AG04450 (cell line): Measurements from ENCODE around the gene MGRN1. TPM values are rescaled to one million over a fixed set of nuclear protein-coding genes. Genes with fewer than 3 reads are reported as not detected.
A peak's percentile ranks its signal among the peaks of the same experiment; 100 is the strongest.

Experiments used
- CTCF ChIA-PET: fragments of 300-600, 350-600 bp; formaldehyde crosslinking; extraction: SDS; loops from one replicate; lab custom pipeline; 2022; ENCODE audit warnings: antibody characterized with exemption, inconsistent platforms; lab: Charles Lee
- POLR2A ChIA-PET: fragments of 350-600 bp; formaldehyde crosslinking; extraction: SDS; loops from one replicate; lab custom pipeline; 2021; ENCODE audit warnings: antibody characterized with exemption, inconsistent platforms; lab: Yijun Ruan, JAX
- DNase-seq: peaks from one replicate; pipeline ENCODE4 v3.0.0-alpha.2; 2011; ENCODE audit warnings: low read depth, low spot score
- H3K27ac ChIP-seq: one replicate; pipeline ENCODE4 v1.5.1; 2012; ENCODE audit warnings: low read depth, low read length, control low read depth
- H3K27me3 ChIP-seq: one replicate; pipeline ENCODE4 v1.6.0; 2012; ENCODE audit warnings: low read length; ENCODE audit not compliant: control insufficient read depth, insufficient read depth
- H3K4me3 ChIP-seq: 2 replicates; pipeline ENCODE4 v1.5.1; 2011; ENCODE audit warnings: mild to moderate bottlenecking, low read depth, low read length, control low read depth
- H3K9me3 ChIP-seq: 2 replicates; pipeline ENCODE4 v1.5.1; 2012; ENCODE audit warnings: low read length; ENCODE audit not compliant: control insufficient read depth, insufficient read depth
- polyA minus RNA-seq: library from RNA; depleted of rRNA, polyadenylated mRNA; stranded (reverse); fragments of >200 nt; gene quantifications from 2 replicates; pipeline ENCODE4 v1.2.3, GENCODE V29; 2011; rRNA and poly(A)+ RNA removed
- polyA plus RNA-seq: library from polyadenylated mRNA; depleted of rRNA; stranded (reverse); fragments of >200 nt; gene quantifications from 2 replicates; pipeline ENCODE4 v1.2.3, GENCODE V29; 2011; rRNA removed
- TF ChIP-seq, protein P1 (sequence below): IDR thresholded peaks from 2 replicates; pipeline ENCODE4 v1.5.1; 2011; ENCODE audit warnings: low read depth, low read length, control low read depth, inconsistent platforms

MGRN1 gene
- polyA plus RNA-seq (3.4 and 8.6 TPM in 2 replicates), polyA minus RNA-seq (11.3 and 18.2 TPM in 2 replicates)

DNA sequence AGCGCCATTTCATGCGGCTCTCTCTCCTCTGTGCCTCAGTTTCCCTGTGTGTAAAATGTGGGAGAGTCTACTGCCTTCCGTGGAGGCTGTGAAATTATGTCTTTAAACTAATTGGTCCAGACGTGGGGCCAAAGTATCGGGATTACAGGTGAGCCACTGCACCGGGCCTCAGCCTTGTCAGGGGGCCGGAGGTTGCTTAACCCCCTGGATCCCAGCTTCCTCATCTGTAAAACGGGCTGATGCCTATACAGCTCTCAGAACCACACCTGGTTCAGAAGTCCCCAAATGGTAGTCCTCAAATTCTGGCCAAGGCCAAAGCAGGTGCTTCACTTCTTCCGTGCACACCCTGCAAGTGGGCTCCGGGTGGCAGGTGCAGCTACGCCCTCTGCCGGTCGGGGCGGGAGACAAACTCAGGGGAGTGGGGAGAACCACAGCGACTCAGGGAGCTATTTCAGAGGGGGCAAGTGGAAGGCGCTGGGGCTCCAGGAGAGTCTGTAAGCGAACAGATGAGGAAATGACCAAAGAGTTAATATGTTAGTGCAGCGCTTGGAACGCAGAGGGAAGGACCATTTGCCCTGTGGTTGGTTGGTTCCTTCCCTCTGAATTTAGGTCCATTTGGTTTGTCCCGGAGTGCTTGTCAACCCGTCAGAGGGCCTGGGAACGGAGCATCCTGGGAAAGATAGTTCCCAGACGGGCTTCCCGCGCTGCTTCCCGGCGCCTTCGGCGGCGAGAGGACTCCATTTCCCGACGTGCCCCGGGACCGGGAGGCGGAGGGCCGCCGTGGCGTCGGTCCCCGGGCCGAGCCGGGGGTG, at the start of gene MGRN1:
Gene MGRN1 (plus strand): TSS at position 812 of the 812 bp plus-strand sequence. CDS start 135 bp downstream, outside the sequence.
- peak within 1 kb of the TSS; percentile 91 for H3K27ac ChIP-seq
- H3K9me3 ChIP-seq = no peaks in the 10 kb centered on the region
- TF ChIP-seq, protein P1, sequence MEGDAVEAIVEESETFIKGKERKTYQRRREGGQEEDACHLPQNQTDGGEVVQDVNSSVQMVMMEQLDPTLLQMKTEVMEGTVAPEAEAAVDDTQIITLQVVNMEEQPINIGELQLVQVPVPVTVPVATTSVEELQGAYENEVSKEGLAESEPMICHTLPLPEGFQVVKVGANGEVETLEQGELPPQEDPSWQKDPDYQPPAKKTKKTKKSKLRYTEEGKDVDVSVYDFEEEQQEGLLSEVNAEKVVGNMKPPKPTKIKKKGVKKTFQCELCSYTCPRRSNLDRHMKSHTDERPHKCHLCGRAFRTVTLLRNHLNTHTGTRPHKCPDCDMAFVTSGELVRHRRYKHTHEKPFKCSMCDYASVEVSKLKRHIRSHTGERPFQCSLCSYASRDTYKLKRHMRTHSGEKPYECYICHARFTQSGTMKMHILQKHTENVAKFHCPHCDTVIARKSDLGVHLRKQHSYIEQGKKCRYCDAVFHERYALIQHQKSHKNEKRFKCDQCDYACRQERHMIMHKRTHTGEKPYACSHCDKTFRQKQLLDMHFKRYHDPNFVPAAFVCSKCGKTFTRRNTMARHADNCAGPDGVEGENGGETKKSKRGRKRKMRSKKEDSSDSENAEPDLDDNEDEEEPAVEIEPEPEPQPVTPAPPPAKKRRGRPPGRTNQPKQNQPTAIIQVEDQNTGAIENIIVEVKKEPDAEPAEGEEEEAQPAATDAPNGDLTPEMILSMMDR = peak; percentile 96
- ChIA-PET CTCF (interaction anchor here (0.6 to 1.9 kb wide), 15 partner anchors 9 to 162 kb away, joined by 3 to 26 read pairs (median 3); no protein-coding TSS in a partner anchor), POLR2A (interaction anchor here (0.9 kb wide), 1 partner anchor 8 kb away, joined by 3 read pairs; no protein-coding TSS in a partner anchor)
- H3K4me3 ChIP-seq = peak within 1 kb of the TSS; percentile 62
- H3K27me3 ChIP-seq = no peaks in the 10 kb centered on the region
- DNase-seq = peak; percentile 96

GRCh38 chr16:4574919-4575705, 49.5 kb upstream of the MGRN1 start:
- Histone ChIP-seq H3K27me3 (peaks cover 6% of the 10 kb centered on the region), H3K4me3 (no peak overlapping the region), H3K9me3 (no peaks in the 10 kb centered on the region), H3K27ac (no peak overlapping the region)
- ChIA-PET POLR2A (no interaction called here), CTCF (interaction anchor here (2.1 kb wide), 1 partner anchor 11 kb away, joined by 5 read pairs; no protein-coding TSS in a partner anchor)
- TF ChIP-seq, protein P1 = no peak
- DNase-seq = no peak

DNA sequence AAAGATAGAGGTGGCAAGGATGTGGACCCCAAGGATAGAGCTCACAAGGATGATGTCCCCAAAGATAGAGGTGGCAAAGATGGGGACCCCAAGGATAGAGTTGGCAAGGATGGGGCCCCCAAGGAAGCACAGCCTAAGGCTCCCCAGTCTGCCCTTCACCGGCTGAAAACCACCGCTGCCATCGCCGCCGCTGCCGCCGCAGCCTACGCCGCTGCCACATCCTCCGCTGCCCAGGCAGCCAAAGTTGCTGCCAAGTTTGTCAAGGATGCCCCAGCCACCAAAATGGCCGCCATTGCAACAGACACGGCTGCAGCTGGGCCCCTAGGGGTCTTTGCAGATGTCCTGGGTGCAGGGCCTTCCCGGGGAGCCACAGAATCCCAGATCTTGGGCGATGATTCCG, 48.6 kb upstream of the MGRN1 start:
- H3K27me3 ChIP-seq = peaks cover 3% of the 10 kb centered on the region
- ChIA-PET POLR2A (no interaction called here), CTCF (no interaction called here)
- no peak overlapping the region for H3K27ac ChIP-seq
- H3K4me3 ChIP-seq = no peak overlapping the region
- TF ChIP-seq, protein P1 = no peak
- DNase-seq = no peak
- no peaks in the 10 kb centered on the region for H3K9me3 ChIP-seq

DNA sequence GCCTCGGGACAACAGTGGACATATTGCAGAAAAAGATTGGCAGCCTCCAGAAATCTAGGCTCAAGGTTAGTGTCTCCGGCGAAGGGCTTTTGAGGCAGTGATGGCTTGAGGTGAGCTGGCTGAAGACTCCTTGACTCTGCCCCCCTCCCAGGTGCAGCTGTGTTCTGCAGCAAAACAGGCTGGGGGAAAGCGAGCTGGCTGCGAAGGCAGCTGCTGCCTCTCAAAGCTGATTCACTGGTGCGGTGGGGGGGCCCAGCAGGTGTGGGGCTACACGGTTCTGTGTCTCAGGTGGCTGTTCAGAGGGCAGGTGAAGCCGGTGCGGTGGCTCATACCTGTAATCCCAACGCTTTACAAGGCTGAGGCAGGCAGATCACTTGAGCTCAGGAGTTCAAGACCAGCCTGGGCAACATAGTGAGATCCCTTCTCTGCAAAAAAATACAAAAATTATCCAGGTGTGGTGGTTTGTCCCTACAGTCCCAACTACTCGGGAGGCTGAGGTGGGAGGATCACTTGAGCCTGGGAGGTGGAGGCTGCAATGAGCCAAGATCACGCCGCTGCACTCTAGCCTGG, 45.6 kb upstream of the MGRN1 start:
- Histone ChIP-seq H3K27me3 (no peaks in the 10 kb centered on the region), H3K4me3 (no peak overlapping the region), H3K9me3 (no peaks in the 10 kb centered on the region), H3K27ac (no peak overlapping the region)
- TF ChIP-seq, protein P1 = no peak
- ChIA-PET POLR2A (no interaction called here), CTCF (no interaction called here)
- DNase-seq = no peak
